GM18868 (cell line): ENCODE data around the gene LAMB3.
A peak's percentile ranks its signal among the peaks of the same experiment; 100 is the strongest.

Experiments used
- ATAC-seq: cut with Tn5 transposase; IDR thresholded peaks from one replicate; pipeline ENCODE4 v1.9.1; 2021; ENCODE audit warnings: mild to moderate bottlenecking, moderate library complexity; ENCODE audit not compliant: unreplicated experiment

LAMB3 gene

GRCh38 chr1:209618756-209619420, 33.3 kb downstream of the LAMB3 start:
- ATAC-seq: no peak

- no peak for ATAC-seq
Measured at GRCh38 chr1:209618291-209618690, 33.9 kb downstream of the LAMB3 start.

GRCh38 chr1:209617755-209618154, 34.5 kb downstream of the LAMB3 start:
- no peak for ATAC-seq

- no peak for ATAC-seq
Measured at GRCh38 chr1:209617047-209617673, 35.1 kb downstream of the LAMB3 start.

- ATAC-seq: no peak
Measured at GRCh38 chr1:209616366-209617046, 35.7 kb downstream of the LAMB3 start.

GRCh38 chr1:209614906-209615305, 37.3 kb downstream of the LAMB3 start:
- ATAC-seq: no peak

- no peak for ATAC-seq
Measured at GRCh38 chr1:209614151-209614420, 38.1 kb downstream of the LAMB3 start.

GRCh38 chr1:209613400-209614150, 38.6 kb downstream of the LAMB3 start:
- no peak for ATAC-seq

GRCh38 chr1:209612646-209613399, 39.4 kb downstream of the LAMB3 start:
- ATAC-seq: no peak

- no peak for ATAC-seq
Measured at GRCh38 chr1:209611771-209612570, 40.3 kb downstream of the LAMB3 start.

GRCh38 chr1:209610631-209610905, 41.7 kb downstream of the LAMB3 start:
- no peak for ATAC-seq

- ATAC-seq: no peak
Measured at GRCh38 chr1:209609791-209610630, 42.2 kb downstream of the LAMB3 start.

- ATAC-seq: no peak
Measured at GRCh38 chr1:209609041-209609790, 43.0 kb downstream of the LAMB3 start.

GRCh38 chr1:209607795-209608178, 44.4 kb downstream of the LAMB3 start:
- peak; percentile 29 for ATAC-seq

- ATAC-seq: peak; percentile 95
Measured at GRCh38 chr1:209607102-209607794, 45.0 kb downstream of the LAMB3 start.

GRCh38 chr1:209603877-209604276, 48.3 kb downstream of the LAMB3 start:
- no peak for ATAC-seq

GRCh38 chr1:209601809-209602657, 50.2 kb downstream of the LAMB3 start:
- ATAC-seq: peak; percentile 85
